Measurements from ENCODE around the gene CAMTA1. TPM values are rescaled to one million over a fixed set of nuclear protein-coding genes. Genes with fewer than 3 reads are reported as not detected.

CAMTA1 gene
- total RNA-seq, 1 donor: 71.6 TPM

- H3K4me1 ChIP-seq (ENCODE audit: insufficient read depth, low read length): no peaks in the 10 kb centered on the region
- H3K27me3 ChIP-seq (ENCODE audit: insufficient read depth, low read length): no peaks in the 10 kb centered on the region
- no peaks in the 10 kb centered on the region for H3K9me3 ChIP-seq (ENCODE audit: low read depth, low read length)
- H3K4me3 ChIP-seq (ENCODE audit: low read length): no peak overlapping the region
Measured at GRCh38 chr1:7510389-7510931, 725.2 kb downstream of the CAMTA1 start.

GRCh38 chr1:7511381-7511780 is 726.1 kb downstream of the CAMTA1 start:
- H3K4me1 ChIP-seq (ENCODE audit: insufficient read depth, low read length): no peaks in the 10 kb centered on the region
- no peak overlapping the region for H3K4me3 ChIP-seq (ENCODE audit: low read length)
- no peaks in the 10 kb centered on the region for H3K27me3 ChIP-seq (ENCODE audit: insufficient read depth, low read length)

GRCh38 chr1:7513081-7513480 is 727.8 kb downstream of the CAMTA1 start:
- H3K4me3 ChIP-seq (ENCODE audit: low read length): no peak overlapping the region
- no peaks in the 10 kb centered on the region for H3K9me3 ChIP-seq (ENCODE audit: low read depth, low read length)
- H3K4me1 ChIP-seq (ENCODE audit: insufficient read depth, low read length): no peaks in the 10 kb centered on the region
- no peaks in the 10 kb centered on the region for H3K27me3 ChIP-seq (ENCODE audit: insufficient read depth, low read length)

More at GRCh38 chr1:7511381-7511780, 726.1 kb downstream of the CAMTA1 start:
- no peaks in the 10 kb centered on the region for H3K9me3 ChIP-seq (ENCODE audit: low read depth, low read length)

GRCh38 chr1:7515175-7515574 is 729.9 kb downstream of the CAMTA1 start:
- no peaks in the 10 kb centered on the region for H3K4me1 ChIP-seq (ENCODE audit: insufficient read depth, low read length)
- no peaks in the 10 kb centered on the region for H3K27me3 ChIP-seq (ENCODE audit: insufficient read depth, low read length)
- no peaks in the 10 kb centered on the region for H3K9me3 ChIP-seq (ENCODE audit: low read depth, low read length)
- no peak overlapping the region for H3K4me3 ChIP-seq (ENCODE audit: low read length)

GRCh38 chr1:7515904-7516303 is 730.6 kb downstream of the CAMTA1 start:
- Histone ChIP-seq H3K9me3 (ENCODE audit: low read depth, low read length) (no peaks in the 10 kb centered on the region), H3K27me3 (ENCODE audit: insufficient read depth, low read length) (no peaks in the 10 kb centered on the region), H3K4me3 (ENCODE audit: low read length) (no peak overlapping the region), H3K4me1 (ENCODE audit: insufficient read depth, low read length) (no peaks in the 10 kb centered on the region)

- Histone ChIP-seq H3K27me3 (ENCODE audit: insufficient read depth, low read length) (no peaks in the 10 kb centered on the region), H3K4me1 (ENCODE audit: insufficient read depth, low read length) (no peaks in the 10 kb centered on the region), H3K9me3 (ENCODE audit: low read depth, low read length) (no peaks in the 10 kb centered on the region), H3K4me3 (ENCODE audit: low read length) (no peak overlapping the region)
Measured at GRCh38 chr1:7516341-7516740, 731.1 kb downstream of the CAMTA1 start.

GRCh38 chr1:7516929-7517328 is 731.7 kb downstream of the CAMTA1 start:
- no peaks in the 10 kb centered on the region for H3K27me3 ChIP-seq (ENCODE audit: insufficient read depth, low read length)
- H3K9me3 ChIP-seq (ENCODE audit: low read depth, low read length): no peaks in the 10 kb centered on the region
- H3K4me1 ChIP-seq (ENCODE audit: insufficient read depth, low read length): no peaks in the 10 kb centered on the region
- no peak overlapping the region for H3K4me3 ChIP-seq (ENCODE audit: low read length)

GRCh38 chr1:7517611-7518330 is 732.5 kb downstream of the CAMTA1 start:
- no peak overlapping the region for H3K4me3 ChIP-seq (ENCODE audit: low read length)
- no peaks in the 10 kb centered on the region for H3K9me3 ChIP-seq (ENCODE audit: low read depth, low read length)
- H3K4me1 ChIP-seq (ENCODE audit: insufficient read depth, low read length): no peaks in the 10 kb centered on the region
- H3K27me3 ChIP-seq (ENCODE audit: insufficient read depth, low read length): no peaks in the 10 kb centered on the region

GRCh38 chr1:7518411-7518810 is 733.2 kb downstream of the CAMTA1 start:
- H3K27me3 ChIP-seq (ENCODE audit: insufficient read depth, low read length): no peaks in the 10 kb centered on the region
- H3K4me1 ChIP-seq (ENCODE audit: insufficient read depth, low read length): no peaks in the 10 kb centered on the region
- H3K9me3 ChIP-seq (ENCODE audit: low read depth, low read length): no peaks in the 10 kb centered on the region
- H3K4me3 ChIP-seq (ENCODE audit: low read length): no peak overlapping the region

GRCh38 chr1:7519181-7519860 is 734.1 kb downstream of the CAMTA1 start:
- no peaks in the 10 kb centered on the region for H3K27me3 ChIP-seq (ENCODE audit: insufficient read depth, low read length)
- H3K4me1 ChIP-seq (ENCODE audit: insufficient read depth, low read length): no peaks in the 10 kb centered on the region
- no peak overlapping the region for H3K4me3 ChIP-seq (ENCODE audit: low read length)
- H3K9me3 ChIP-seq (ENCODE audit: low read depth, low read length): no peaks in the 10 kb centered on the region

- Histone ChIP-seq H3K27me3 (ENCODE audit: insufficient read depth, low read length) (no peaks in the 10 kb centered on the region), H3K9me3 (ENCODE audit: low read depth, low read length) (no peaks in the 10 kb centered on the region), H3K4me1 (ENCODE audit: insufficient read depth, low read length) (no peaks in the 10 kb centered on the region), H3K4me3 (ENCODE audit: low read length) (no peak overlapping the region)
Measured at GRCh38 chr1:7519861-7520395, 734.7 kb downstream of the CAMTA1 start.

GRCh38 chr1:7520496-7520895 is 735.2 kb downstream of the CAMTA1 start:
- no peaks in the 10 kb centered on the region for H3K9me3 ChIP-seq (ENCODE audit: low read depth, low read length)
- H3K4me1 ChIP-seq (ENCODE audit: insufficient read depth, low read length): no peaks in the 10 kb centered on the region
- H3K4me3 ChIP-seq (ENCODE audit: low read length): no peak overlapping the region
- H3K27me3 ChIP-seq (ENCODE audit: insufficient read depth, low read length): no peaks in the 10 kb centered on the region

- Histone ChIP-seq H3K27me3 (ENCODE audit: insufficient read depth, low read length) (no peaks in the 10 kb centered on the region), H3K4me3 (ENCODE audit: low read length) (no peak overlapping the region), H3K9me3 (ENCODE audit: low read depth, low read length) (no peaks in the 10 kb centered on the region), H3K4me1 (ENCODE audit: insufficient read depth, low read length) (no peaks in the 10 kb centered on the region)
Measured at GRCh38 chr1:7524341-7525337, 739.4 kb downstream of the CAMTA1 start.

- Histone ChIP-seq H3K9me3 (ENCODE audit: low read depth, low read length) (no peaks in the 10 kb centered on the region), H3K27me3 (ENCODE audit: insufficient read depth, low read length) (no peaks in the 10 kb centered on the region), H3K4me3 (ENCODE audit: low read length) (no peak overlapping the region), H3K4me1 (ENCODE audit: insufficient read depth, low read length) (no peaks in the 10 kb centered on the region)
Measured at GRCh38 chr1:7525338-7526063, 740.2 kb downstream of the CAMTA1 start.
